Posterior vena cava (tissue), 2 donors: Measurements from ENCODE around the gene DLG2. TPM values are rescaled to one million over a fixed set of nuclear protein-coding genes. Genes with fewer than 3 reads are reported as not detected.

Experiments used
- DNase-seq: peaks from one replicate; pipeline ENCODE4 v3.0.0-alpha.2; 2020; ENCODE audit warnings: low spot score
- intact Hi-C, 2 donors: fragments of 100-400 bp; cut with DNase I; formaldehyde crosslinking; loops; one replicate each; pipeline versions ENCODE4 v1.14.1 to v1.14.2; 2022 to 2023
- total RNA-seq, 2 donors: library from RNA; stranded (reverse); fragmentation: NEBNext Ultra II Directional; extraction: Animal tissue kit (Norgen Biotek cat#: 25700); gene quantifications; one replicate each; pipeline ENCODE4 v1.2.1, GENCODE V29; 2021
- donor health status: DM: yes; HTN: yes; CAD: no.
- donor health status: DM: yes; HTN: yes; CAD: no.

DLG2 gene
- total RNA-seq, 2 donors from 2014 or later, result 17.2 to 20.5 TPM

DNA sequence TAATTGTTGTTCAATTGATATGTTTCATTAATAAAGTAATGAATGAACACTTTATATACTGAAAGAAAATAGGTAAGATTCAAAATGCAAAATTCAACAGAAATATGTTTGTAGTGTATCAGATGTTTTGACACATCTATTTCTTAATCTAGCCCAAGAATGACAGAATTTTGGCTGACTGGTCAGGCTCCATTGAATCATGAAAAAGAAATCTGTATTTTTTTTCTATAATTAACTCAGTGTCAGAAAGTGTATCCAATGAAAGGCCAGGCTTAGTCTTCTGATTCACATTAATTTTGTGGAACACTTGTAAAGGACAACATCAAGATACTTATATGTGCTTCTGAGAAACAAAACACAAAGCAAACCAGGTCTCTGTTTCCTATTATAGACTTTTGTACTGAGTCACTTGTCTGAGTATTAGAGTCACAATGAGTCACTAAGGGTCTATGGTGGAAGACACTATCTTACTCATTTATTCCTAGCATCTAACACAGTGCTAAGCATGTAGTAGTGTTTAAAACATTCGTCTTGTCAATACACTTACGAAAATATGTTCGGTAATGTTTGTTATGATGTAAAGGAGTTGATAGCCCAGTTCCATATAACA lies 2043.3 kb downstream of the DLG2 start:
- intact Hi-C loops, result no loop called here
- no peak for DNase-seq

- no peak for DNase-seq
- intact Hi-C loops, result no loop called here
These were observed 2052.6 kb downstream of the DLG2 start for GRCh38 chr11:83574519-83574918.

DNA sequence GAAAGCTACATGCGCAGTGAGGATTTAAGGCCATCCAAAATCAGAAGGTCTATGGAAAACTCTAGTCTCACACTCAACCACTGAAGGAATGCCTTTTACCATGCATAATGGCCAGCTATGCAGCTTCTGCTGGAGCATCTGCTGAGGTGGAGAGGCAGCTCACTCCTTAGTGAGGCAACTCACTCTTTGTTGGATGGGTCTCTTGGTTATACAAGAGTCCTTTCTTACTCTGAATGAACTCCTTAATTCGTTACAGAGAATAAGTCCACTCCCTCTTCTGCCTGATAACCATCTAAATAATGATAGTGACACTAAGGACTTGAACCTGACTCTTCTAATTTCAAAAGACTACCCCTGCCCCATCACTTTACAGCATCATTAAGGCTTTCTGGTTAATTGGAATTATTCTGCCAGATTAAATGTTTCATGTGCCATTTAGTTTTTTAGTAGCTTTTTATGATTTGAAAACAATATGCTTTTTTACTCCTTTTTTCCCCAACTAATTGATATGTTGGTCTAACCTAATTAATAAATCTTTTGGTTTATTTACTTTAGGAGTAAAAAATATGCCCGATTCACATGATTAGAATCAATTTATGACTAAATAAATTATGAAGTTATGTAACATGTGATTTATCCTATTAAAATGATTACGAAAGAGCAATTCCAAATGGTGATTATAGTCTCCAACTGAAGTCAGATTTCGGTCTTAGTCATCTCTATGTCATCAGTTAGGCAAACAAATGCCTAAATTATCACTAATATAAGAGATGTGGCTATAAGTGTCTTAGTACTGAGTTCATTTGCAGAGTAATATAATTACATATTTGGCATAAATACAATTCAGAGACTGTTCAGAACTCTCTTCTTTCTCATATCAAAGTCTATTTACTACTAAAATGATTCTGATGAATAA lies 2054.3 kb downstream of the DLG2 start:
- no peak for DNase-seq
- intact Hi-C loops, result no loop called here

GRCh38 chr11:83571302-83571701 lies 2055.8 kb downstream of the DLG2 start:
- no peak for DNase-seq
- intact Hi-C loops, result no loop called here

- no peak for DNase-seq
- intact Hi-C loops, result no loop called here
These were observed 2057.9 kb downstream of the DLG2 start for GRCh38 chr11:83569134-83569805.

DNA sequence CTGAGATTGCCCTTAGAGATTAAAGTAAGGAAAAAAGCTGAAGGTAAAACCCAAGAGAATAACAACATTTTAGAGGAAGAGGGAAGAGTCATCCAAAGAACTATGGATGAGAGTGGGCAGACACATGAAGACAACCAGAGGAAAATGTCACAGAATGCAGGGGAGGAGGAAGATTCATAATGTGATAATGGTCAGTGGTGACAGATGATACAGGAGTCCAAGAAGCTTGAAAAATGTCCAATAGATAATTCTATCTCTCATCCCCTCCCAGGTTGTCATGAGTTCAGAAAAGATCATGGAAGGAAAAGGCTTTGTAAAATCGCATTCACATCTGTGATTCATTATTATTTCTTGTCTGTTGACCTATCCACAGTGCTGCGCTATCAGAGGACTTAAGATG lies 2058.6 kb downstream of the DLG2 start:
- intact Hi-C loops, result no loop called here
- no peak for DNase-seq

DNA sequence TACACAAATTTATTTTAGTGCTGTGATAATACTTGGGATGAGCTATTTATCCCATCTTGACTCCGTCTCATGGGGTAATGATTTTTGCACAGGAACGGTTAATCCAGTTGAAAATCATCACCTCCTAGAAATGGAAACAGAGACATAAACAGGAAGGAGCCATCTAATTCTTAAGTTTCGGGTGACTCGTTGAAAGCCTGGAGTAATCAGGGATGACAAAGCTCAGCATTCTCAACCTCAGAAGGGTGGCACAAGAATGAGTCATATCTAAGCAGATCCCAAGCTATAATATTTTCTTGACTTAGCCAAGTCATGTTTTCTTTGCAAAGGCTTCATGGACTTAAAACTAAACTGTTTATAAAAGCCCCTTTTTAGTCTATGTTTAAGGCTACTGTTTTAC lies 2060.2 kb downstream of the DLG2 start:
- intact Hi-C loops, result no loop called here
- no peak for DNase-seq

GRCh38 chr11:83564870-83565269 lies 2062.3 kb downstream of the DLG2 start:
- no peak for DNase-seq
- intact Hi-C loops, result no loop called here

GRCh38 chr11:83558281-83558680 lies 2068.9 kb downstream of the DLG2 start:
- intact Hi-C loops, result no loop called here
- no peak for DNase-seq

GRCh38 chr11:83557653-83558052 lies 2069.5 kb downstream of the DLG2 start:
- no peak for DNase-seq
- intact Hi-C loops, result no loop called here

DNA sequence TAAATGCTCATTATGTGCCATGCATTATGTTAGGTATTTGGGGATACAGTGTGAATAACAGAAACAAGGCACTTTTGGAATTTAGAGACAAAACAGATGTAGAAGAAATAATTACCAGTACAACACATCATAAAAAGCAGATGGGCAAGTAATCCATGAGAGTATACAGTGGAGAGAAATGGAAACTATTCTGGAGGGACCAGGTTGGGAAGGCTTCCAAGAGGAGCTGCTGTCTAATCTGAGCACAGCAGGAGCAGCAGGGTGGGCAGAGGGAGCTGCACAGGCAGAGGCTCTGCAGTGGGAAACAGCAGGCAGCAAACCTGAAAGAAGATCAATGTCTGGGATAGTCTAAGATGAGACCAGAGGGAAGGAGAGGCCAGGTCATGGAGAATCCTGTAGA lies 2072.3 kb downstream of the DLG2 start:
- intact Hi-C loops, result no loop called here
- DNase-seq, result no peak

- no peak for DNase-seq
- intact Hi-C loops, result no loop called here
These were observed 2077.0 kb downstream of the DLG2 start for GRCh38 chr11:83549984-83550667.

DNA sequence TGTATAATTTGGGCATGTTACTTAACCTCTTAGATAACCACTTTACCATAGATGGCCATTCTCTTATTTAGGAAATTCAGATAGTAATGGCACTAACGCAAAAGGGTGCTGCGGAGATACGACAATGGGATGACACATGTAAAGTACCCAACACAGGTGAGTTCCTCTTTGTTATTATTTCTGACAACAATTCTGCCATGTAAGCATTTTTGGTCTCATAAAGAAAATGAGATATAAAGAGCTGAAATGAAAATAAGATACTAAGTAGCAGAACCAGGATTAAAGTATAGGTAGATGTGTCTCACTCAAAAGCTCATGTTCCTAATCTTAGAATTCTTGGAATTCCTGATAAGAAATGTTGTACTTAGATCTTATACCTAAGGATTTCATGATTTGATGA lies 2080.8 kb downstream of the DLG2 start:
- DNase-seq, result no peak
- intact Hi-C loops, result no loop called here

DNA sequence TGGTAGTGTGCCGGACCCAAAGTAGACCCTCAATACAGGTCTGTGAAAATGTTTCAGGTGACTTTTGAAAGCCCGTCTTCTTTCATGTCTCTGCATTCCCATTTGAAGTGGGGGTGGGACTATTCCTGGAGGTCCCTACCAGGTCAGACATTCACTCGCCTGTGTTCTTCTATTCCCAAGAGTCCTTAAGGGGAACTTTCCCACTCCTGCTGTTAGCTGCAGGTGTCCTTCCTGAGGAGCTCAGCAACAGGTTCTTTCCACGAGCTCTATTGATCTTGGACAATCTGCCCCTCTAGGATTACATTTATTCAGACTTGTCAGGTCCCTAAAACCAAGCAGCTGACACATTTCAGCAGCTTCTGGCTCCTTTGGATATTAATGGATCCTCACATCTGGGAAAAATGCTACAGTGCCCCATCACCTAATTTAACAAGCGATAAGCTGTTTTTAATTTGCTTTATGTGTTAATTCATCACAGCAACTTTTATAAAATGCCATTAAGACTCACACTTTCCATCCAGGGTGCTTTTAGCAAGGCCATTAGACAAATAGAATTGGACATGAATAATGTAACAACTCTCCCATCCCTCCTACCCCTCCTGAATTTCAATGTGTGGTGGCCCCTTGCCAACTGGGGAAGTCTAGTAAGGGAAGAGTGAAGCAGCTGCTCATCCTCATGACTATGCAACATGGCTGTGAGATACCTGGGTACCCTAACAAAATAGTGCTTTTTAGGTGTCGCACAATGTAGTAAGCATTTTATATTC lies 2081.5 kb downstream of the DLG2 start:
- intact Hi-C loops, result no loop called here
- no peak for DNase-seq

- no peak for DNase-seq
- intact Hi-C loops, result no loop called here
These were observed 2082.3 kb downstream of the DLG2 start for GRCh38 chr11:83544846-83545245.

DNA sequence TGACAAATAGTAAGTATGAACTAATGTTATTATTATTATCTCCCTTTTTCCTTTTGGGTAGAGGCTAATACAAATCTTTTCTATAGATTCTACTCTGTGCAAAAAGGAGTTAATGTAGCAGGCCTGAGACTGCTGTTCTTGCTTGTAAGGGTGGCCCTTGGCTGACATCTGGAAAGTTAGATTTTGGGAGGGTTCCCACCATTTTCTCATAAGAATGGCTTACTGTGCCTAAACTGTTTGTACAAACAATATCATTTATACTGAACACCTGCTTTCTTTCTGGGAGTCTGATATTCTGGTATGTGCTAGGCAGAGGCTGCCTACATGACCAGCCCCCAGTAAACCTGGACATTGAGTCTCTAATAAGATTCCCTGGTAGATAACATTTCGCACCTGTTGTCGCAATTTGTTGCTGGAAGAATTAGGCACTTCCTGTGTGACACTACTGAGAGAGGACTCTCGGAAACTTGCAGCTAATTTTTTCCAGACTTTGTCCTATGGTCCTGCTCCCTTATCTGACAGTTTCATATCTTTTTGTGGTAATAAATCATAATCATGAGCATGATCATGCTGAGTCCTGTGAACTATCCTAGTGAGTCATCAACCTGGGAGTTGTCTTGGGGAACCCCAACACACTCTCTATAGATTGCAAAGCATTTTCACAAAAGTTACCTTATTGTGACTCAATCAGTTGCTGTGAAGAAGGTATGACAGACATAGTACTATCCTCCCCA lies 2083.3 kb downstream of the DLG2 start:
- intact Hi-C loops, result no loop called here

GRCh38 chr11:83542861-83543260 lies 2084.3 kb downstream of the DLG2 start:
- intact Hi-C loops, result no loop called here
- DNase-seq, result no peak

More for the DNA sequence above, 2083.3 kb downstream of the DLG2 start:
- no peak for DNase-seq

- intact Hi-C loops, result no loop called here
- no peak for DNase-seq
These were observed 2086.4 kb downstream of the DLG2 start for GRCh38 chr11:83540728-83541127.
